WTC11 (cell line): ENCODE results near the gene HSPA6. TPM values are rescaled to one million over a fixed set of nuclear protein-coding genes. Genes with fewer than 3 reads are reported as not detected.

ENCODE experiments used
- ATAC-seq: fragments of 200-7000 bp; cut with Tn5 transposase; 2 replicates; pipeline ENCODE4 v1.10.0; 2021; ENCODE audit warnings: mild to moderate bottlenecking, moderate library complexity
- CTCF ChIA-PET: fragments of 300-600 bp; sonication (Branson Sonifier 250); formaldehyde crosslinking; loops from one replicate; lab custom pipeline; 2021; ENCODE audit warnings: antibody characterized with exemption; lab: Charles Lee
- POLR2A ChIA-PET: fragments of 350-600 bp; sonication (Branson Sonifier 250); formaldehyde crosslinking; loops from one replicate; lab custom pipeline; 2021; ENCODE audit warnings: antibody characterized with exemption; lab: Charles Lee
- DNase-seq: peaks from one replicate; pipeline ENCODE4 v3.0.0; 2021; ENCODE audit warnings: low spot score
- H3K27ac Mint-ChIP-seq: 2 replicates; pipeline ENCODE4 v1.8.0; 2021; ENCODE audit warnings: mixed read lengths
- H3K27me3 Mint-ChIP-seq: 2 replicates; pipeline ENCODE4 v1.8.0; 2021; ENCODE audit warnings: low read depth, mild to moderate bottlenecking, moderate library complexity, mixed read lengths
- H3K36me3 Mint-ChIP-seq: 2 replicates; pipeline ENCODE4 v1.8.0; 2021; ENCODE audit warnings: mixed read lengths
- H3K4me1 Mint-ChIP-seq: 2 replicates; pipeline ENCODE4 v1.8.0; 2022; ENCODE audit warnings: mixed read lengths
- H3K4me3 Mint-ChIP-seq: 2 replicates; pipeline ENCODE4 v1.8.0; 2021; ENCODE audit warnings: mild to moderate bottlenecking, moderate library complexity, mixed read lengths
- H3K9me3 Mint-ChIP-seq: 2 replicates; pipeline ENCODE4 v1.8.0; 2021; ENCODE audit warnings: mixed read lengths
- GTF2I ChIP-seq: fragments of 250-450 bp; sonication (Bioruptor Pico); conservative IDR thresholded peaks from 2 replicates; pipeline ENCODE4 v1.4.0; 2021; ENCODE audit warnings: mild to moderate bottlenecking
- RORB ChIP-seq: fragments of 250-450 bp; sonication (Bioruptor Pico); IDR thresholded peaks from 2 replicates; pipeline ENCODE4 v1.9.0; 2021; ENCODE audit warnings: mild to moderate bottlenecking
- ZNF121 ChIP-seq: sonication (generic); formaldehyde crosslinking; IDR thresholded peaks from 2 replicates; pipeline ENCODE4 v1.8.0; 2023; ENCODE audit warnings: missing genetic modification reagents
- ZNF138 ChIP-seq: sonication (generic); formaldehyde crosslinking; conservative IDR thresholded peaks from 2 replicates; pipeline ENCODE4 v1.8.1; 2022; ENCODE audit warnings: mild to moderate bottlenecking, moderate library complexity, missing genetic modification reagents
- ZNF219 ChIP-seq: sonication (generic); formaldehyde crosslinking; IDR thresholded peaks from 2 replicates; pipeline ENCODE4 v1.8.0; 2023; ENCODE audit warnings: missing genetic modification reagents, mild to moderate bottlenecking, borderline replicate concordance
- ZNF396 ChIP-seq: fragments of 250-450 bp; sonication (Bioruptor Pico); IDR thresholded peaks from 2 replicates; pipeline ENCODE4 v1.8.0; 2021; ENCODE audit warnings: mild to moderate bottlenecking, moderate library complexity, borderline replicate concordance
- ZNF671 ChIP-seq: fragments of 250-450 bp; sonication (Bioruptor Pico); IDR thresholded peaks from 2 replicates; pipeline ENCODE4 v1.8.0; 2021; ENCODE audit warnings: mild to moderate bottlenecking
- total RNA-seq: library from RNA; stranded (reverse); gene quantifications from 3 replicates; pipeline ENCODE4 v1.2.3, GENCODE V29; 2021
- TF ChIP-seq, protein P1 (sequence below): sonication (generic); formaldehyde crosslinking; IDR thresholded peaks from 2 replicates; pipeline ENCODE4 v1.8.1; 2023; ENCODE audit warnings: mild to moderate bottlenecking, missing genetic modification reagents
- TF ChIP-seq, protein P2 (sequence below): sonication (generic); formaldehyde crosslinking; IDR thresholded peaks from 2 replicates; pipeline ENCODE4 v1.8.1; 2023; ENCODE audit warnings: mild to moderate bottlenecking, missing genetic modification reagents, borderline replicate concordance
- TF ChIP-seq, protein P3 (sequence below): fragments of 250-450 bp; sonication (Bioruptor Pico); IDR thresholded peaks from 2 replicates; pipeline ENCODE4 v1.9.0; 2021; ENCODE audit warnings: mild to moderate bottlenecking, borderline replicate concordance
- TF ChIP-seq, protein P4 (sequence below): sonication (generic); formaldehyde crosslinking; IDR thresholded peaks from 2 replicates; pipeline ENCODE4 v1.8.1; 2022; ENCODE audit warnings: low read depth, mild to moderate bottlenecking, moderate library complexity, missing genetic modification reagents, borderline replicate concordance
- TF ChIP-seq, protein P5 (sequence below): sonication (generic); formaldehyde crosslinking; IDR thresholded peaks from 2 replicates; pipeline ENCODE4 v1.8.1; 2022; ENCODE audit warnings: mild to moderate bottlenecking, missing genetic modification reagents, moderate library complexity, borderline replicate concordance
- TF ChIP-seq, protein P6 (sequence below): sonication (generic); formaldehyde crosslinking; IDR thresholded peaks from 2 replicates; pipeline ENCODE4 v1.8.1; 2022; ENCODE audit warnings: low read depth, missing genetic modification reagents, borderline replicate concordance

Gene HSPA6
- total RNA-seq, 1 experiment from 2014 or later = 0.22 TPM

DNA sequence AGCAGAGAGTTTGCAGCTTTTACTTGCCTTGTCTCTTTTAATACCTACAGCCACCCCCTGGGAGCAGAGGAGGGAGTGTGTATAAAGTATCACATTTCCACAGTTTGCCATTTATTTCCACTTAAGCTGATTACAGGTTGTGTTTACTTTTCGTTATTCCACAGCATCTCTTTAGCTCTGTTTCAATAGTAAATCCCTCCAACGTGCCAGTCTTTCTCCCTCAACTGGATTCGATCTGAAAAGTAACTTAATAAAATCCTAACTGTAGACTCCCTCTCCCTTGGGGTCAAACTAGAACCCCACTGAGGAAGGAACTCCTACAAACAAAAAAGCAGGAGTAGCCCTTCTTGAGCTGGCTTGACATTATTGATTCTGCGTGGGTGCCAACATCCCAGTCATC is 22.2 kb upstream of the HSPA6 start (continued):
- TF ChIP-seq, protein P1, sequence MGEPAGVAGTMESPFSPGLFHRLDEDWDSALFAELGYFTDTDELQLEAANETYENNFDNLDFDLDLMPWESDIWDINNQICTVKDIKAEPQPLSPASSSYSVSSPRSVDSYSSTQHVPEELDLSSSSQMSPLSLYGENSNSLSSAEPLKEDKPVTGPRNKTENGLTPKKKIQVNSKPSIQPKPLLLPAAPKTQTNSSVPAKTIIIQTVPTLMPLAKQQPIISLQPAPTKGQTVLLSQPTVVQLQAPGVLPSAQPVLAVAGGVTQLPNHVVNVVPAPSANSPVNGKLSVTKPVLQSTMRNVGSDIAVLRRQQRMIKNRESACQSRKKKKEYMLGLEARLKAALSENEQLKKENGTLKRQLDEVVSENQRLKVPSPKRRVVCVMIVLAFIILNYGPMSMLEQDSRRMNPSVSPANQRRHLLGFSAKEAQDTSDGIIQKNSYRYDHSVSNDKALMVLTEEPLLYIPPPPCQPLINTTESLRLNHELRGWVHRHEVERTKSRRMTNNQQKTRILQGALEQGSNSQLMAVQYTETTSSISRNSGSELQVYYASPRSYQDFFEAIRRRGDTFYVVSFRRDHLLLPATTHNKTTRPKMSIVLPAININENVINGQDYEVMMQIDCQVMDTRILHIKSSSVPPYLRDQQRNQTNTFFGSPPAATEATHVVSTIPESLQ (CRISPR knock-in tag) = no peak

DNA sequence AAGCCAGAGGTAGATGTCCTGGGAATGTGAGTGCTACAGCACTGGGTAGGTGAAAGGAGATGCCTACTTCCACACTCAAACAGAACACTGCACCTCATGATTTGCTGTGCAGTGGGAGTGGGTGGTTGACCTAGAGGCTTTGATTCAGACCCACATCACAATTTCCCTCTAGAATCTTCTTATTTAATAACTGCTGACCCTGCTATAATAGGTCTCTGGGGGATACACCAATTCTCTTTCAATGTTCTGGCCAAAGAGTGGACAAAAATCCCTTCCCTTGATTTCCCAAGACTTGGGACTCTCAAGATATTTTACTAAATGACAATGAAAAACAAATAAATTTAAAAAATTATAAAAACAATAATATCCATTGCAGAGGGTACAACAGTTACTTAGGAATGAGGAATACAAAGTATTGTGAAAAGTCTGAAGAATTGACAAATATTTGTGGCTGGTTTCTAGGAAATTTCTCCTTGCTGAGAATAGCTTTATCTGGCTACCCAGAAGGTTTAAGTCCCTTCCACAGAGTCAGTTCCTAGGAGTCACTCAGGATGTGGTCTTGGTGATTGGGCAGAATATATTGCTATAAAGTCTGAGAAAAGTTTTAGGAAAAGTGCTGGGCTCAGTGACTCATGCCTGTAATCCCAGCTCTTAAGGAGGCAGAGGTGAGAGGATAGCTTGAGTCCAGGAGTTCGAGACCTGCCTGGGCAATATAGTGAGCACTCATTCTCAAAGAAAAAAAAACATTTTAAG is 21.5 kb upstream of the HSPA6 start:
- no peak for DNase-seq
- Mint-ChIP-seq H3K27me3 (peaks cover 3% of the 10 kb centered on the region; the same call in 1 of the 2 replicates), H3K27ac (no peak overlapping the region), H3K36me3 (no peaks in the 10 kb centered on the region), H3K9me3 (no peaks in the 10 kb centered on the region), H3K4me1 (peaks cover 15% of the 10 kb centered on the region), H3K4me3 (no peak overlapping the region)
- POLR2A ChIA-PET = interaction anchor here (0.5 kb wide), 1 partner anchor 63 kb away, joined by 3 read pairs; no protein-coding TSS in a partner anchor
- TF ChIP-seq, protein P2, sequence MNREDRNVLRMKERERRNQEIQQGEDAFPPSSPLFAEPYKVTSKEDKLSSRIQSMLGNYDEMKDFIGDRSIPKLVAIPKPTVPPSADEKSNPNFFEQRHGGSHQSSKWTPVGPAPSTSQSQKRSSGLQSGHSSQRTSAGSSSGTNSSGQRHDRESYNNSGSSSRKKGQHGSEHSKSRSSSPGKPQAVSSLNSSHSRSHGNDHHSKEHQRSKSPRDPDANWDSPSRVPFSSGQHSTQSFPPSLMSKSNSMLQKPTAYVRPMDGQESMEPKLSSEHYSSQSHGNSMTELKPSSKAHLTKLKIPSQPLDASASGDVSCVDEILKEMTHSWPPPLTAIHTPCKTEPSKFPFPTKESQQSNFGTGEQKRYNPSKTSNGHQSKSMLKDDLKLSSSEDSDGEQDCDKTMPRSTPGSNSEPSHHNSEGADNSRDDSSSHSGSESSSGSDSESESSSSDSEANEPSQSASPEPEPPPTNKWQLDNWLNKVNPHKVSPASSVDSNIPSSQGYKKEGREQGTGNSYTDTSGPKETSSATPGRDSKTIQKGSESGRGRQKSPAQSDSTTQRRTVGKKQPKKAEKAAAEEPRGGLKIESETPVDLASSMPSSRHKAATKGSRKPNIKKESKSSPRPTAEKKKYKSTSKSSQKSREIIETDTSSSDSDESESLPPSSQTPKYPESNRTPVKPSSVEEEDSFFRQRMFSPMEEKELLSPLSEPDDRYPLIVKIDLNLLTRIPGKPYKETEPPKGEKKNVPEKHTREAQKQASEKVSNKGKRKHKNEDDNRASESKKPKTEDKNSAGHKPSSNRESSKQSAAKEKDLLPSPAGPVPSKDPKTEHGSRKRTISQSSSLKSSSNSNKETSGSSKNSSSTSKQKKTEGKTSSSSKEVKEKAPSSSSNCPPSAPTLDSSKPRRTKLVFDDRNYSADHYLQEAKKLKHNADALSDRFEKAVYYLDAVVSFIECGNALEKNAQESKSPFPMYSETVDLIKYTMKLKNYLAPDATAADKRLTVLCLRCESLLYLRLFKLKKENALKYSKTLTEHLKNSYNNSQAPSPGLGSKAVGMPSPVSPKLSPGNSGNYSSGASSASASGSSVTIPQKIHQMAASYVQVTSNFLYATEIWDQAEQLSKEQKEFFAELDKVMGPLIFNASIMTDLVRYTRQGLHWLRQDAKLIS (CRISPR knock-in tag) = no peak
- TF ChIP-seq, protein P3, sequence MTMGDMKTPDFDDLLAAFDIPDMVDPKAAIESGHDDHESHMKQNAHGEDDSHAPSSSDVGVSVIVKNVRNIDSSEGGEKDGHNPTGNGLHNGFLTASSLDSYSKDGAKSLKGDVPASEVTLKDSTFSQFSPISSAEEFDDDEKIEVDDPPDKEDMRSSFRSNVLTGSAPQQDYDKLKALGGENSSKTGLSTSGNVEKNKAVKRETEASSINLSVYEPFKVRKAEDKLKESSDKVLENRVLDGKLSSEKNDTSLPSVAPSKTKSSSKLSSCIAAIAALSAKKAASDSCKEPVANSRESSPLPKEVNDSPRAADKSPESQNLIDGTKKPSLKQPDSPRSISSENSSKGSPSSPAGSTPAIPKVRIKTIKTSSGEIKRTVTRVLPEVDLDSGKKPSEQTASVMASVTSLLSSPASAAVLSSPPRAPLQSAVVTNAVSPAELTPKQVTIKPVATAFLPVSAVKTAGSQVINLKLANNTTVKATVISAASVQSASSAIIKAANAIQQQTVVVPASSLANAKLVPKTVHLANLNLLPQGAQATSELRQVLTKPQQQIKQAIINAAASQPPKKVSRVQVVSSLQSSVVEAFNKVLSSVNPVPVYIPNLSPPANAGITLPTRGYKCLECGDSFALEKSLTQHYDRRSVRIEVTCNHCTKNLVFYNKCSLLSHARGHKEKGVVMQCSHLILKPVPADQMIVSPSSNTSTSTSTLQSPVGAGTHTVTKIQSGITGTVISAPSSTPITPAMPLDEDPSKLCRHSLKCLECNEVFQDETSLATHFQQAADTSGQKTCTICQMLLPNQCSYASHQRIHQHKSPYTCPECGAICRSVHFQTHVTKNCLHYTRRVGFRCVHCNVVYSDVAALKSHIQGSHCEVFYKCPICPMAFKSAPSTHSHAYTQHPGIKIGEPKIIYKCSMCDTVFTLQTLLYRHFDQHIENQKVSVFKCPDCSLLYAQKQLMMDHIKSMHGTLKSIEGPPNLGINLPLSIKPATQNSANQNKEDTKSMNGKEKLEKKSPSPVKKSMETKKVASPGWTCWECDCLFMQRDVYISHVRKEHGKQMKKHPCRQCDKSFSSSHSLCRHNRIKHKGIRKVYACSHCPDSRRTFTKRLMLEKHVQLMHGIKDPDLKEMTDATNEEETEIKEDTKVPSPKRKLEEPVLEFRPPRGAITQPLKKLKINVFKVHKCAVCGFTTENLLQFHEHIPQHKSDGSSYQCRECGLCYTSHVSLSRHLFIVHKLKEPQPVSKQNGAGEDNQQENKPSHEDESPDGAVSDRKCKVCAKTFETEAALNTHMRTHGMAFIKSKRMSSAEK (CRISPR knock-in tag) = no peak
- no peak for ATAC-seq
- CTCF ChIA-PET = no interaction called here

DNA sequence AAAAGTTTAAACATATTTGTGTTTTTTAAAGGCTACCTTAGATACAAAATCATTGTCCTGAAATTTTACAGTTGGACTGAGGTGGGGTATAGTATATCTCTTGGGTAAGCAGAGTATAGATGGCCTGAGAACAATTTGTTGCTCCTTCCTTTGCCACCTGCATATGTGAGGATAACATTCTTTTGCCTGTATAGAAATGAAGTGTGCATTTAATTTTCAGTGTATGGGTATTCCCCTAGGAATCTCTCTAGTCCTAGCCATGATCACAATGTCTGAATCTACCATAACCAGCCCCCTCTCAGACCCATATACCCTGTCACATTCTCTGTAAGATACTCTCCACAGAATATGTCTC is 21.0 kb upstream of the HSPA6 start:
- no peak for DNase-seq
- Mint-ChIP-seq H3K4me1 (peaks cover 15% of the 10 kb centered on the region), H3K27ac (no peak overlapping the region), H3K4me3 (no peak overlapping the region), H3K27me3 (peaks cover 3% of the 10 kb centered on the region; the same call in 1 of the 2 replicates), H3K36me3 (no peaks in the 10 kb centered on the region), H3K9me3 (no peaks in the 10 kb centered on the region)
- ChIA-PET CTCF (no interaction called here), POLR2A (no interaction called here)
- TF ChIP-seq ZNF138 (CRISPR knock-in tag) = no peak
- ATAC-seq = no peak

DNA sequence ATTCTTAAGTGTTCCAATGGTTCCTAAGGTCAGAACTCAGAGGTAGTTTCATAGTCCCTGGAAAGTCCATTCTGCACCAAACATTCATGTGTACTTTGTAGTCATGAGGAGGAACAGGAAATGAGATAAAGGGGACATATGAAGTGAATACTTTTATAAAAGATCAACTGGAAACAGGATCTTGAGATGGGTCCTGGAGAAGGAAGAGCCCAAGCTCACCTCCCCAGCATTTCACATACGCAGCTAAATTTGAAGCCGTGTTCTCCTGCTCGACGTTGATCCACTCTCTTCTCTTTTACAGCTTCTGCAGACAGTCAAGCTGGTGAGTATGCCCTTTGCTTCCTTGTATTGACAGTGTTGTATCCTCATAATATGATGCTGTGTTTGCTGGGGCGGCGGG is 18.7 kb upstream of the HSPA6 start:
- ATAC-seq = no peak
- CTCF ChIA-PET = interaction anchor here (1.3 kb wide), 1 partner anchor 233 kb away, joined by 7 read pairs; no protein-coding TSS in a partner anchor
- Mint-ChIP-seq H3K36me3 (no peaks in the 10 kb centered on the region), H3K9me3 (no peaks in the 10 kb centered on the region), H3K27ac (no peak overlapping the region), H3K4me1 (peaks cover 15% of the 10 kb centered on the region), H3K4me3 (no peak overlapping the region), H3K27me3 (no peaks in the 10 kb centered on the region)
- POLR2A ChIA-PET = no interaction called here
- DNase-seq = no peak
- no peak for TF ChIP-seq ZNF396 (CRISPR knock-in tag)
- TF ChIP-seq ZNF219 (CRISPR knock-in tag) = no peak
- TF ChIP-seq, protein P4, sequence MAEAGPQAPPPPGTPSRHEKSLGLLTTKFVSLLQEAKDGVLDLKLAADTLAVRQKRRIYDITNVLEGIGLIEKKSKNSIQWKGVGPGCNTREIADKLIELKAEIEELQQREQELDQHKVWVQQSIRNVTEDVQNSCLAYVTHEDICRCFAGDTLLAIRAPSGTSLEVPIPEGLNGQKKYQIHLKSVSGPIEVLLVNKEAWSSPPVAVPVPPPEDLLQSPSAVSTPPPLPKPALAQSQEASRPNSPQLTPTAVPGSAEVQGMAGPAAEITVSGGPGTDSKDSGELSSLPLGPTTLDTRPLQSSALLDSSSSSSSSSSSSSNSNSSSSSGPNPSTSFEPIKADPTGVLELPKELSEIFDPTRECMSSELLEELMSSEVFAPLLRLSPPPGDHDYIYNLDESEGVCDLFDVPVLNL (CRISPR knock-in tag) = no peak
- no peak for TF ChIP-seq ZNF671
- TF ChIP-seq, protein P5, sequence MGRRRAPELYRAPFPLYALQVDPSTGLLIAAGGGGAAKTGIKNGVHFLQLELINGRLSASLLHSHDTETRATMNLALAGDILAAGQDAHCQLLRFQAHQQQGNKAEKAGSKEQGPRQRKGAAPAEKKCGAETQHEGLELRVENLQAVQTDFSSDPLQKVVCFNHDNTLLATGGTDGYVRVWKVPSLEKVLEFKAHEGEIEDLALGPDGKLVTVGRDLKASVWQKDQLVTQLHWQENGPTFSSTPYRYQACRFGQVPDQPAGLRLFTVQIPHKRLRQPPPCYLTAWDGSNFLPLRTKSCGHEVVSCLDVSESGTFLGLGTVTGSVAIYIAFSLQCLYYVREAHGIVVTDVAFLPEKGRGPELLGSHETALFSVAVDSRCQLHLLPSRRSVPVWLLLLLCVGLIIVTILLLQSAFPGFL (CRISPR knock-in tag) = no peak
- TF ChIP-seq GTF2I (CRISPR knock-in tag) = no peak
- no peak for TF ChIP-seq RORB (CRISPR knock-in tag)
- TF ChIP-seq, protein P6, sequence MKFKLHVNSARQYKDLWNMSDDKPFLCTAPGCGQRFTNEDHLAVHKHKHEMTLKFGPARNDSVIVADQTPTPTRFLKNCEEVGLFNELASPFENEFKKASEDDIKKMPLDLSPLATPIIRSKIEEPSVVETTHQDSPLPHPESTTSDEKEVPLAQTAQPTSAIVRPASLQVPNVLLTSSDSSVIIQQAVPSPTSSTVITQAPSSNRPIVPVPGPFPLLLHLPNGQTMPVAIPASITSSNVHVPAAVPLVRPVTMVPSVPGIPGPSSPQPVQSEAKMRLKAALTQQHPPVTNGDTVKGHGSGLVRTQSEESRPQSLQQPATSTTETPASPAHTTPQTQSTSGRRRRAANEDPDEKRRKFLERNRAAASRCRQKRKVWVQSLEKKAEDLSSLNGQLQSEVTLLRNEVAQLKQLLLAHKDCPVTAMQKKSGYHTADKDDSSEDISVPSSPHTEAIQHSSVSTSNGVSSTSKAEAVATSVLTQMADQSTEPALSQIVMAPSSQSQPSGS (CRISPR knock-in tag) = no peak
- TF ChIP-seq ZNF121 (CRISPR knock-in tag) = no peak
